Dendritic cell treated with granulocyte-macrophage colony-stimulating factor and Interleukin-4, amounts not matched to agents 40 ng/mL and 50 ng/mL, for 4 days (primary cell): ENCODE results near the gene PLEKHA4.
"Not testable (repeated sequence)": the region's sequence is repeated elsewhere in the genome, so short reads cannot be mapped to it uniquely, and the experiment has no call there.

Experiments used
- H3K27ac Mint-ChIP-seq: one replicate; pipeline ENCODE4 v1.8.0; 2022; ENCODE audit warnings: mild to moderate bottlenecking, mixed read lengths
- H3K27me3 Mint-ChIP-seq: one replicate; pipeline ENCODE4 v1.8.0; 2022; ENCODE audit warnings: mild to moderate bottlenecking, mixed read lengths
- H3K36me3 Mint-ChIP-seq: one replicate; pipeline ENCODE4 v1.8.0; 2022; ENCODE audit warnings: low read depth, mixed read lengths
- H3K4me1 Mint-ChIP-seq: one replicate; pipeline ENCODE4 v1.8.0; 2022; ENCODE audit warnings: low read depth, mixed read lengths
- H3K4me3 Mint-ChIP-seq: one replicate; pipeline ENCODE4 v1.8.0; 2022; ENCODE audit warnings: mild to moderate bottlenecking, moderate library complexity, mixed read lengths
- H3K9me3 Mint-ChIP-seq: one replicate; pipeline ENCODE4 v1.8.0; 2022; ENCODE audit warnings: mixed read lengths
- intact Hi-C: fragments of 100-400 bp; cut with micrococcal nuclease; formaldehyde crosslinking; loops from one replicate; pipeline ENCODE4 v1.15.0; 2022

PLEKHA4 gene

DNA sequence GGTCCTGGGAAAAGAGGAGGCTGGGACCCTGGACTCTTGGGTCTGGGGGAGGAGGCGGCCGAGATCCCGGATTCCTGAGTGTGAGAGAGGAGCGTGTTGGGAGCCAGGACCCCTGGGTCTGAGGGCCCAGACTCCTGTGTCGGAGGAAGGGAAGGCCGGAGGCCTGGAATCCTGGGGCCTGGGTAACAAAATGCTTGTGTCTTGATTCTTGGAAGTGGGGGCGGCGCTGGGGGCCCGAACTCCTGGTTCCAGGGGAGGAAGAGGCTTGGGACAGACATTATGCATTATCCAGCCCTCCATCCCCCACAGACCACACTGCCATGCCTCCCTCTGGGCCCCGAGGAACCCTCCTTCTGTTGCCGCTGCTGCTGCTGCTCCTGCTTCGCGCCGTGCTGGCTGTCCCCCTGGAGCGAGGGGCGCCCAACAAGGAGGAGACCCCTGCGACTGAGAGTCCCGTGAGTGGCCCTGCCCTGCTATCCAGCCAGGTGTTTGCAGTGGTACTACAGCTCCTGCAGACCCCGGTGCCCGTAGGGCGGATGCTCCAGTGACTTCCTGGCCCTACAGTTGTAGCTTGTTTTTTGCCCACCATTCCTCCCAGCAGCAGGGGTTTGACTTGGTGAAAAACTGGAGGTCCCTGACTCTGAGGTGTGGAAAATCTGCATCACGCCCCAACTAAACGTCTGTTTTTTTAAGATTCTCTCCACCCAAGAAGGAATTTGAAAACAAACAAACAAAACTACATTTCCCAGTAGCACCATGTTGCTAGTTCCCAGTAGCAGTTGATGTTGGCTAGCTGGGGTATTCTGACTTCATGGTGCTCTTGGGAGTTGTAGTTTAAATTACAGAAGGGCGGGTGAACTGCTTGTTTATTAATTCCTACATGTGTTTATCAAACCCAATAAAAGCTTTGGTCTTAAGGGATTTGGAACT lies 32.3 kb upstream of the PLEKHA4 start:
- H3K27ac Mint-ChIP-seq = peak overlapping the region; percentile 99
- intact Hi-C loops = loop anchor here (1.0 kb wide), 2 partner anchors 25 to 67 kb away; no protein-coding TSS in a partner anchor
- peaks cover 48% of the 10 kb centered on the region for H3K4me1 Mint-ChIP-seq
- peaks cover 58% of the 10 kb centered on the region for H3K36me3 Mint-ChIP-seq
- H3K27me3 Mint-ChIP-seq = peaks cover 20% of the 10 kb centered on the region
- H3K9me3 Mint-ChIP-seq = no peaks in the 10 kb centered on the region
- peak overlapping the region; percentile 100 for H3K4me3 Mint-ChIP-seq

DNA sequence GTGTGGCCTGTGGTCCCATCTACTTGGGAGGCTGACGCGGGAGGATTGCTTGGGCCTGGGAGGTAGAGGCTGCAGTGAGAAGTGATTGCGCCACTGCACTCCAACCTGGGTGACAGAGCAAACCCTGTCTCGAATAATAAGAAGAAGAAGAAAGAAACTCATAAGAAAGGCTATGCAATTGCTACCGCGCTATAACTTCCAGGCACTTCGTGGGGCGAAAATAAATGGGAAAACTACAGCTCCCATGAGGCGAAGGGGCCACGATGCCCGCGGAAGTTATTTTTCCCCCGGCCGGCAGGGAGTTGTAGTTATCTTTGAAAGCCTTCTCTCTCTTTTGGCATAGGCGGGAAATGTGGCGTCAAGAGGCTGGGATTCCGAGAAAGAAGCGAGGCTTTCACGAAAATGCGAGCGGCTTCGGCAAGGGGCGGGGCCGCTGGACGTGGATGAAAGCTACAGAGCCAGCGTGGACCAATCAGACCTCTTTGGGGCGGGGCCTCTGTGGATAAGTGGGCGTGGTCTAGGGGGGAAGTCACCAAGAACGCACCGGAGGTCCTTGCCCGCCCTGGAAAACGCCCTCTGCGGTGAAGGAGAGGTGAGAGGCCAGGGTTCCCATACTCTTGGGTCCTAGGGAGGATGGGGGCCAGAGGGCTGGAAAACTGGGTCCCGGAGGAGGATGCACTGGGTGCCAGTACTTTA lies 31.5 kb upstream of the PLEKHA4 start, which contains the start of gene NUCB1:
Gene NUCB1 (plus strand): TSS at position 532 of the 696 bp plus-strand sequence. CDS start 485 bp downstream, outside the sequence.
- H3K4me1 Mint-ChIP-seq = peaks cover 51% of the 10 kb centered on the region
- peaks cover 28% of the 10 kb centered on the region for H3K27me3 Mint-ChIP-seq
- intact Hi-C loops = loop anchor here (1.0 kb wide), 2 partner anchors 25 to 67 kb away; no protein-coding TSS in a partner anchor
- H3K4me3 Mint-ChIP-seq = peak within 1 kb of the TSS; percentile 100
- H3K27ac Mint-ChIP-seq = peak within 1 kb of the TSS; percentile 99
- H3K9me3 Mint-ChIP-seq = no peaks in the 10 kb centered on the region
- H3K36me3 Mint-ChIP-seq = peaks cover 50% of the 10 kb centered on the region

DNA sequence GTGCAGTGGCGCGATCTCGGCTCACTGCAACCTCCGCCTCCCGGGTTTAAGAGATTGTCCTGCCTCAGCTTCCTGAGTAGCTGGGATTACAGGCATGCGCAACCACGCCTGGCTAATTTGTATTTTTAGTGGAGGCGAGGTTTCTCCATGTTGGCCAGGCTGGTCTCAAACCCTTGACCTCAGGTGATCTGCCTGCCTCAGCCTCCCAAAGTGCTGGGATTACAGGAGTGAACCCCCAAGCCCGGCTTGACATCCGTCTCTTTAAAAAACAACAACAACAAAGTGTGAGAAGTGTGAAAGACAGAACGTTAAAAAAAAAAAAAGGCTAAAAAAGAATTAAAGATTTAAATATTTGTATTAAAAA lies 31.0 kb upstream of the PLEKHA4 start:
- Mint-ChIP-seq H3K36me3 (peaks cover 44% of the 10 kb centered on the region), H3K27ac (peak overlapping the region; percentile 99), H3K27me3 (peaks cover 33% of the 10 kb centered on the region), H3K4me3 (peak overlapping the region; percentile 59), H3K4me1 (peaks cover 54% of the 10 kb centered on the region)
- H3K9me3 Mint-ChIP-seq, intact Hi-C loops: not testable (repeated sequence)

- H3K4me1 Mint-ChIP-seq = peaks cover 47% of the 10 kb centered on the region
- peaks cover 23% of the 10 kb centered on the region for H3K36me3 Mint-ChIP-seq
- peaks cover 54% of the 10 kb centered on the region for H3K27me3 Mint-ChIP-seq
- H3K27ac Mint-ChIP-seq = peak overlapping the region; percentile 39
- H3K9me3 Mint-ChIP-seq = no peaks in the 10 kb centered on the region
- intact Hi-C loops = no loop called here
- H3K4me3 Mint-ChIP-seq = no peak overlapping the region
Observed at GRCh38 chr19:48897181-48897580, 28.8 kb upstream of the PLEKHA4 start.

DNA sequence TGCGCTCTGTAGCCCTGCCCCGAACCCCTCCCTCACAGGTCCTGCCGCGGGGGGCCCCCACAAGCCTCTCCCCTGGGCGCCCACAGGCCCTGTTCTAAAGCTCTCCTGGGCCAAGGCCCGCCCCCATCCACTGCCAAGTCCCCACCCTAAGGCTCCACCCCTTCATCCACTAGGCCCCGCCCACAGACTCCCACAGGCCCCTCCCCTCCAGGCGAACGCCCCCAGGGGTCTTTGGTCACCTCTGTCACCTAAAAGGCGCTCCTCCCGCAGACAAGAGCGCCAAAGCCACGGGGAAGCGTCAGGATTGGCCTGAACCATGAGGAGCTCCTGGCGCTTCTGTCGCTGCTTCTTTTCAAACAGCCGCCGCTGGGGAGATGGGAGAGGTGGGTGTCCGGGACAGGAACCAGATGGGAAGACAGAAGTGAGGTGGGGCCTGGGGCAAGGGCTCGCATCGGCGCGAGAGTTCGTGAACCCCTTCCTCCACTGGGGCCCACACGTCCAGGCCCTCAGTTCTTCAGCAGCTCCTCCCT lies 27.8 kb upstream of the PLEKHA4 start:
- peak overlapping the region; percentile 69 for H3K4me3 Mint-ChIP-seq
- H3K9me3 Mint-ChIP-seq = no peaks in the 10 kb centered on the region
- intact Hi-C loops = no loop called here
- H3K4me1 Mint-ChIP-seq = peaks cover 38% of the 10 kb centered on the region
- H3K27ac Mint-ChIP-seq = peak overlapping the region; percentile 70
- peaks cover 13% of the 10 kb centered on the region for H3K36me3 Mint-ChIP-seq
- peaks cover 61% of the 10 kb centered on the region for H3K27me3 Mint-ChIP-seq

- H3K9me3 Mint-ChIP-seq = no peaks in the 10 kb centered on the region
- peaks cover 65% of the 10 kb centered on the region for H3K27me3 Mint-ChIP-seq
- no peak overlapping the region for H3K4me3 Mint-ChIP-seq
- no peak overlapping the region for H3K27ac Mint-ChIP-seq
- intact Hi-C loops = no loop called here
- peaks cover 3% of the 10 kb centered on the region for H3K36me3 Mint-ChIP-seq
- H3K4me1 Mint-ChIP-seq = peaks cover 34% of the 10 kb centered on the region
Observed at GRCh38 chr19:48895226-48895625, 26.8 kb upstream of the PLEKHA4 start.

GRCh38 chr19:48890551-48890950 lies 22.1 kb upstream of the PLEKHA4 start:
- H3K4me1 Mint-ChIP-seq = peaks cover 9% of the 10 kb centered on the region
- peaks cover 44% of the 10 kb centered on the region for H3K27me3 Mint-ChIP-seq
- H3K27ac Mint-ChIP-seq = no peak overlapping the region
- H3K9me3 Mint-ChIP-seq = no peaks in the 10 kb centered on the region
- H3K4me3 Mint-ChIP-seq = no peak overlapping the region
- no peaks in the 10 kb centered on the region for H3K36me3 Mint-ChIP-seq
- intact Hi-C loops = no loop called here

GRCh38 chr19:48889496-48889895 lies 21.1 kb upstream of the PLEKHA4 start:
- H3K4me1 Mint-ChIP-seq, intact Hi-C loops, H3K27ac Mint-ChIP-seq, H3K36me3 Mint-ChIP-seq, H3K4me3 Mint-ChIP-seq, H3K9me3 Mint-ChIP-seq: not testable (repeated sequence)
- H3K27me3 Mint-ChIP-seq = peaks cover 33% of the 10 kb centered on the region

- Mint-ChIP-seq H3K4me3 (no peak overlapping the region), H3K4me1 (peaks cover 10% of the 10 kb centered on the region), H3K9me3 (no peaks in the 10 kb centered on the region), H3K36me3 (no peaks in the 10 kb centered on the region), H3K27me3 (peaks cover 20% of the 10 kb centered on the region), H3K27ac (no peak overlapping the region)
- intact Hi-C loops = no loop called here
Observed at GRCh38 chr19:48887861-48888612, 19.6 kb upstream of the PLEKHA4 start.

- Mint-ChIP-seq H3K36me3 (no peaks in the 10 kb centered on the region), H3K27me3 (peaks cover 2% of the 10 kb centered on the region), H3K4me3 (no peak overlapping the region), H3K9me3 (peaks cover 9% of the 10 kb centered on the region), H3K27ac (no peak overlapping the region), H3K4me1 (peaks cover 33% of the 10 kb centered on the region)
- intact Hi-C loops = no loop called here
Observed at GRCh38 chr19:48883726-48884125, 15.3 kb upstream of the PLEKHA4 start.

DNA sequence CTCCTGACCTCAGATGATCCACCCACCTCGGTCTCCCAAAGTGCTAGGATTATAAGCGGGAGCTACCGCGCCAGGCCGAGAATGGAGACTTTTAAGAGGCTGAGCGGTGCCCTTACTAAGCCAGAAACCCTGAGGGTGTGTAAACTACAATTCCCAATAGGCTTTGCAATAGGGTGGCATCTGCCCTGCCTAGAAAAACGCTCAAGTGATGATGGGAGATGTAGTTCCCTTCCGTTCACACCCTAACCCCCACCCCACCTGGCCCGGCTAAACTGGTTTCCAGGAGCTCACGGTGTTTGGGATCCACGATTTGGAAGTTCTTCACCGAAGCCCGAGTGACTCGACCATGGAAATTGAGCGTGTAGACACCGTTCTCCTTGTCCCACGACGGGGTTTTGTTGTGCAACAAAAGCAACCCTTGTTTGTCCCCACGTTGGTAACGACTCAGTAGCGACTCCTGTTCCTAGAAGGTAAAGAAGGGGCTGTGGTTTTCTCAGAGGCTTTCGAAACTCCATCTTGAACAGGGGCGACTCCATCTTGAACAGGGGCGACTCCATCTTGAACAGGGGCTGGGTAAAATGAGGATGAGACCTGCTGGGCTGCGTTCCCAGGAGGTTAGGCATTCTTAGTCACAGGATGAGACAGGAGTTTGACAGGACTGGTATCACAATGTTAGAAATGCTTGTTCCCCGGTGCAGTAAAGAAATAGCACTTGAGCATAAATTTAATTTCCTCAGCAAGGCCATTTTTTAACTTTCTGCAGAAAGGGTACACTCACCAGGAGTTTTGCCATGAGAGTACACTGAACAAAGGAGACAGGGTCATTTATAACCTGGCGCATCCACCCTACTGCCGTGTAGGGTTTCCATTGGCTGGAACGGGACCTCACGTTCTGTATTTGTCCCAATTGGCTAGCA lies 13.6 kb upstream of the PLEKHA4 start:
- Mint-ChIP-seq H3K9me3 (peaks cover 9% of the 10 kb centered on the region), H3K36me3 (peaks cover 14% of the 10 kb centered on the region), H3K4me1 (peaks cover 48% of the 10 kb centered on the region), H3K27ac (peak overlapping the region; percentile 85), H3K27me3 (peaks cover 2% of the 10 kb centered on the region), H3K4me3 (no peak overlapping the region)
- intact Hi-C loops = no loop called here

DNA sequence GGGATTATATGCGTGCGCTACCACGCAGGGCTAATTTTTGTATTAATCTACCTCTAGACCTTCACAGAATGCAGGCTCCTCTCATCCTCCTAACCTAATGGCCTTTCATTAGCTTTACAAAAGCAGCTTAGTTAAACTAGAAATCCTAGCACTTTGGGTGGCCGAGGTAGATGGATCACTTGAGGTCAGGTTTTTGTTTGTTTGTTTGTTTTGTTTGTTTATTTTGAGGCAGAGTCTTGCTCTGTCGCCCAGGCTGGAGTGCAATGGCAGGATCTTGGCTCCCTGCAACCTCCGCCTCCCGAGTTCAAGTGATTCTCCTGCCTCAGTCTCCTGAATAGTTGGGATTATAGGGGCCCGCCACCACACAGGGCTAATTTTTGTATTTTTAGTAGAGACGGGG lies 11.3 kb upstream of the PLEKHA4 start:
- intact Hi-C loops, H3K4me3 Mint-ChIP-seq, H3K27me3 Mint-ChIP-seq, H3K9me3 Mint-ChIP-seq: not testable (repeated sequence)
- peaks cover 66% of the 10 kb centered on the region for H3K4me1 Mint-ChIP-seq
- H3K36me3 Mint-ChIP-seq = peaks cover 37% of the 10 kb centered on the region
- H3K27ac Mint-ChIP-seq = peak overlapping the region; percentile 85
